ENCODE measurements around the gene SRSF2.

DNA sequence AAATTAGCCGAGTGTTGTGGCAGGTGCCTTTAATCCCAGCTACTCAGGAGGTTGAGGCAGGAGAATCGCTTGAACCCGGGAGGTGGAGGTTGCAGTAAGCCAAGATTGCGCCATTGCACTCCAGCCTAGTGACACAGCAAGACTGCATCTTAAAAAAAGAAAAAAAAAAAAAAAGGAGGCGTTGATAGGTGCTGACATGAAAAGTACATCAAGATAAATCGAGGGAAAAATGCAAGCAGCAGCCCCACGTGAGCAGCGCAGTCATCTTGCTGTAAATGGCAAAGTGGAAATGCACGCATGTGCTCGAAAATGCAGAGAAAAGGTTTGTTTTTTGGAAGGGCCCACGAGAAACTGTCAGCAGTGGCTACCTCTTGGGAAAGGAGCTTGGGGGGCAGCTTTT is 47.3 kb downstream of the SRSF2 start:
- TF ChIP-seq SNAI2 (CRISPR knock-in tag; IDR thresholded peaks at IDR 0.05) (no peak), TCF4 (CRISPR knock-in tag; IDR thresholded peaks at IDR 0.05; ENCODE audit: borderline replicate concordance) (no peak)
